Measurements from ENCODE around the gene KLF12.

KLF12 gene

DNA sequence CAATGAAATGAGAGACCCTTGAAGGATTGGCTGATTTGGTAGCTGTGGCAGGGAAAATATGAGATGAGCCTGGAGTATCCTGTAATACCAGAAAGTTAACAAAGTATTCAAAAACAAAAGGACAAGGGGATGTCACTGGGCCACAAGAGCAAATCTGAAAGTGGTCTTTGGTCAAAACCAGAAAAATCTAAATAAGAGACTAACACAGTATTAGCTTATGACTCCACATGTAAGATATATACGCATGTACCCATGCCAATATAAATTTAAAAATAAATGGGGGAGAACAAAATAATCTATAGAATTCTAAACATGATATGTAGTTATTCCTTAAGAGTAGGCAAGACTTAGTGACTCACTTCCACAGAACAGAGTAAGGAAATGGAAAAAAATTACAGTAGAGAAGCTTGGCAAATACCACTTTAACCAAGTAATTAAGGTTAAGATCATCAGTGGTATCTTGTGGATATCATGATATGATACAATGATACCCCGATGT lies 16.9 kb downstream of the KLF12 start:
- Histone ChIP-seq H3K4me1 (ENCODE audit: control insufficient read depth, insufficient read depth, low read length) (peaks cover 3% of the 10 kb centered on the region), H3K9me3 (ENCODE audit: control insufficient read depth in 2 of 2, low read length in 2 of 2) (peaks cover 0 to 9% of the 10 kb centered on the region in 2 donors), H3K9ac (ENCODE audit: low read length in 2 of 2) (no peak overlapping the region), H3K36me3 (ENCODE audit: control insufficient read depth in 2 of 2, insufficient read depth in 2 of 2, low read length in 2 of 2) (no peaks in the 10 kb centered on the region), H3K27ac (ENCODE audit: low read length) (no peak overlapping the region), H3K4me3 (ENCODE audit: low read length in 2 of 2) (no peak overlapping the region), H3K27me3 (ENCODE audit: control insufficient read depth in 1 of 2, insufficient read depth in 2 of 2, low read length in 2 of 2) (no peaks in the 10 kb centered on the region)

DNA sequence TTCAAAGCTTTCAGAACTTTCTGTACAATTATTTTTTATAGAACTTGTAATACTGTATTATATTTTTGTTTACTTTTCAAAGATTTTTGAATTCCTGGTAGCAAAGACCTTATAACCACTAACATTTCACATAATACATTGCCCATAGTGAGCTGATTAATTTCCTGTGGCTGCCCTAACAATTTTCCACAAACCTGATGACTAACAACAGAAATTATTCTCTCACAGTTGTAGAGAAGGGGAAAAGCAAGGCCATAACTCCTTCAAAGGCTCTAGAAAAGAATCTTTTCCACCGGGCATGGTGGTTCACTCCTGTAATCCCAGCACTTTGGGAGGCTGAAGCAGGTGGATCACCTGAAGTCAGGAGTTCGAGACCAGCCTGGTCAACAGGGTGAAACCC lies 19.1 kb downstream of the KLF12 start:
- no peak overlapping the region for H3K27ac ChIP-seq (ENCODE audit: low read length)
- H3K9me3 ChIP-seq (ENCODE audit: control insufficient read depth in 2 of 2, low read length in 2 of 2): peaks cover 0 to 9% of the 10 kb centered on the region in 2 donors
- no peak overlapping the region for H3K9ac ChIP-seq (ENCODE audit: low read length in 2 of 2)
- no peaks in the 10 kb centered on the region for H3K36me3 ChIP-seq (ENCODE audit: control insufficient read depth in 2 of 2, insufficient read depth in 2 of 2, low read length in 2 of 2)
- H3K4me1 ChIP-seq (ENCODE audit: control insufficient read depth, insufficient read depth, low read length): peaks cover 7% of the 10 kb centered on the region
- no peaks in the 10 kb centered on the region for H3K27me3 ChIP-seq (ENCODE audit: control insufficient read depth in 1 of 2, insufficient read depth in 2 of 2, low read length in 2 of 2)
- H3K4me3 ChIP-seq (ENCODE audit: low read length in 2 of 2): no peak overlapping the region

DNA sequence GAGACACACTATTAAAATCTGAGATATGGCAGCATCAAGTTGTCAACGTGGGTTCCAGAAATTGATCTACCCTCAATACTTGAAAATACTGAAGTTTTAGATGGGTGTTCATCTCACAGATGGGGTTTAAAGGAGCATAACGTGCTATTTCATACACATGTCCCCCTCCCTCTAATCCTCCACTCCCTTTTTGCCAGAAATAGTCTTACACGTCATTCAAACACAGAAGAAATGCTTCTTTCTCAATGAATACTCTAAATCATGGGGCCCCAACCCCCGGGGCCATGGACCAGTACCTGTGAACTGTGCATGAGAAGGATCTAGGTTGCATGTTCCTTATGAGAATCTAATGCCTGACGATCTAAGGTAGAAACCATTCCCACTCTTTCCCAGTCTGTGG lies 19.6 kb downstream of the KLF12 start:
- no peak overlapping the region for H3K9ac ChIP-seq (ENCODE audit: low read length in 2 of 2)
- peaks cover 7% of the 10 kb centered on the region for H3K4me1 ChIP-seq (ENCODE audit: control insufficient read depth, insufficient read depth, low read length)
- H3K4me3 ChIP-seq (ENCODE audit: low read length in 2 of 2): no peak overlapping the region
- no peaks in the 10 kb centered on the region for H3K36me3 ChIP-seq (ENCODE audit: control insufficient read depth in 2 of 2, insufficient read depth in 2 of 2, low read length in 2 of 2)
- peaks cover 0 to 5% of the 10 kb centered on the region in 2 donors for H3K9me3 ChIP-seq (ENCODE audit: control insufficient read depth in 2 of 2, low read length in 2 of 2)
- no peaks in the 10 kb centered on the region for H3K27me3 ChIP-seq (ENCODE audit: control insufficient read depth in 1 of 2, insufficient read depth in 2 of 2, low read length in 2 of 2)
- H3K27ac ChIP-seq (ENCODE audit: low read length): no peak overlapping the region

DNA sequence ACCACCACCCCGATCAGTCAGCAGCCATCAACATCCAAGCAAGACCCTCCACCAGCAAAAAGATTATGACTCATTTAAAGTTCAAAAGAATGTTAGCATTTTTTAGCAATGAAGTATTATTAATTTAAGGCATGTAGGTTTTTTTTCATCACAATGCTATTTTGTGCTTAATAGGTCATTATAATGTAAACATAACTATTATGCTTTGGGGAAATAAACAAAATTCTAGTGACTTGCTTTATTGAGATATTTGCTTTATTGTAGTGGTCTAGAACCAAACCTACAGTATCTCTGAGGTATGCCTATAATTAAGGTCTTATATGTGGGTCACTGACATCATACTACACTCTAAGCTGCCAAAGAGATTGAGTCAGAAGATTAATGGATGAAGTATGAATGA lies 20.0 kb downstream of the KLF12 start:
- peaks cover 7% of the 10 kb centered on the region for H3K4me1 ChIP-seq (ENCODE audit: control insufficient read depth, insufficient read depth, low read length)
- peaks cover 0 to 2% of the 10 kb centered on the region in 2 donors for H3K9me3 ChIP-seq (ENCODE audit: control insufficient read depth in 2 of 2, low read length in 2 of 2)
- no peak overlapping the region for H3K27ac ChIP-seq (ENCODE audit: low read length)
- no peaks in the 10 kb centered on the region for H3K27me3 ChIP-seq (ENCODE audit: control insufficient read depth in 1 of 2, insufficient read depth in 2 of 2, low read length in 2 of 2)
- H3K4me3 ChIP-seq (ENCODE audit: low read length in 2 of 2): no peak overlapping the region
- no peak overlapping the region for H3K9ac ChIP-seq (ENCODE audit: low read length in 2 of 2)
- no peaks in the 10 kb centered on the region for H3K36me3 ChIP-seq (ENCODE audit: control insufficient read depth in 2 of 2, insufficient read depth in 2 of 2, low read length in 2 of 2)

DNA sequence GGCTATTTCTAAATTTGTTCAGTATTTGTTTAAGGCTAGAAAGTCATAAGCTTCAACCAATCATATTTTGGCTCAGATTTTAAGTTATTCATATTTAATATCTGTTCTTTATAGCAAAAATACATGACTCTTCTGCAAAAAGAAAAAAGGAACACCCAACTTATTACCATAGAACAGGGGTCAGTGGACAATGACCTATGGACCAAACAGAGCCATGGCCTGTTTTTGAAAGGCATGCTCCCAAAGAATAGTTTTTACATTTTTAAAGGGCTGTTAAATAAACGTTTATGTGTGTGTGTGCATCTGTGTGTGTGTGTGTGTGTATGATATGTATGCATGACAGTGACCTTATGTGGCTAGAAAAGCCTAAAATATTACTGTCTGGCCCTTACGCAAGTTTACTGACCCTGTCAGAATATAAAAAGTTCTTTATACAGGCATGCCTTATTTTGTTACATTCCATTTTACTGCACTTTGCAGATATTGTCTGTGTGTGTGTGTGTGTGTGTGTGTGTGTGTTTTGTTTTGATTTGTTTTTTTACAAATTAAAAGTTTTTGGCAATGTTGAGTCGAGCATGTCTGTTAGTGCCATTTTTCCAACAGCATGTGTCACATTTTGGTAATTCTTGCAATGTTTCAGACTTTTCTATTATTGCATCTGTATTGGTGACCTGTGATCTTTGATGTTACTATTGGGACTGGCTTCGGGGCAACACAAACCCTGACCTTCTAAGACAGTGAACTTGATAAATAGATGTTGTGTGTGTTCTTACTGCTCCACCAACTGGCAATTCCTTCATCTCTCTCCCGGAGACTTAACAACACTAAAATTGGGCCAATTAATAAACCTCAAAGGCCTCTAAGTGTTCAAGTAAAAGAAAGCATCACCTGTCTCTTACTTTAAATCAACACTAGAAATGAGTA lies 22.0 kb downstream of the KLF12 start:
- H3K4me1 ChIP-seq (ENCODE audit: control insufficient read depth, insufficient read depth, low read length): peaks cover 7% of the 10 kb centered on the region

DNA sequence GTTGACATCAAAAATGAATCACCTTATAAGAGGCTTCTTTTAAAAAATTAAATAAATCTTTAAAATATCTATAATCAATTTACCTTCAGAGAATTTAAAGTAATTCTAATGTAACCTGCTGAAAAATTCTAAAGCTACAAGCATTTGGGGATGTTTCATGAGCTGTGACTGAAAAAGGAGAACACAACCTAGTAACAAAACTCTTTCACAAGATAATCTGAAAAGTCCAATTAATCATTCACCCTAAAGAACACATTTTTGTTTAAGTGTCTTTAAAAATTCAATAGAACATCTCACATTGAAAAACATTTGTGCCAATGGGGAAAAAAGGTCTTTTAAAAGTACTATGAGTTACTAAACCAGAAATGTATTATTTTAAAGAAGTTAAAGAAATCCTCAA lies 22.8 kb downstream of the KLF12 start:
- Histone ChIP-seq H3K27ac (ENCODE audit: low read length) (no peak overlapping the region), H3K9me3 (ENCODE audit: control insufficient read depth in 2 of 2, low read length in 2 of 2) (no peaks in the 10 kb centered on the region), H3K36me3 (ENCODE audit: control insufficient read depth in 2 of 2, insufficient read depth in 2 of 2, low read length in 2 of 2) (no peaks in the 10 kb centered on the region), H3K4me1 (ENCODE audit: control insufficient read depth, insufficient read depth, low read length) (peaks cover 7% of the 10 kb centered on the region), H3K4me3 (ENCODE audit: low read length in 2 of 2) (no peak overlapping the region), H3K9ac (ENCODE audit: low read length in 2 of 2) (no peak overlapping the region), H3K27me3 (ENCODE audit: control insufficient read depth in 1 of 2, insufficient read depth in 2 of 2, low read length in 2 of 2) (no peaks in the 10 kb centered on the region)

More for the DNA sequence above, 22.0 kb downstream of the KLF12 start:
- Histone ChIP-seq H3K27me3 (ENCODE audit: control insufficient read depth in 1 of 2, insufficient read depth in 2 of 2, low read length in 2 of 2) (no peaks in the 10 kb centered on the region), H3K4me3 (ENCODE audit: low read length in 2 of 2) (peak overlapping the region in 1 of 2 donors; percentile 28), H3K27ac (ENCODE audit: low read length) (no peak overlapping the region), H3K36me3 (ENCODE audit: control insufficient read depth in 2 of 2, insufficient read depth in 2 of 2, low read length in 2 of 2) (no peaks in the 10 kb centered on the region), H3K9ac (ENCODE audit: low read length in 2 of 2) (no peak overlapping the region), H3K9me3 (ENCODE audit: control insufficient read depth in 2 of 2, low read length in 2 of 2) (no peaks in the 10 kb centered on the region)

DNA sequence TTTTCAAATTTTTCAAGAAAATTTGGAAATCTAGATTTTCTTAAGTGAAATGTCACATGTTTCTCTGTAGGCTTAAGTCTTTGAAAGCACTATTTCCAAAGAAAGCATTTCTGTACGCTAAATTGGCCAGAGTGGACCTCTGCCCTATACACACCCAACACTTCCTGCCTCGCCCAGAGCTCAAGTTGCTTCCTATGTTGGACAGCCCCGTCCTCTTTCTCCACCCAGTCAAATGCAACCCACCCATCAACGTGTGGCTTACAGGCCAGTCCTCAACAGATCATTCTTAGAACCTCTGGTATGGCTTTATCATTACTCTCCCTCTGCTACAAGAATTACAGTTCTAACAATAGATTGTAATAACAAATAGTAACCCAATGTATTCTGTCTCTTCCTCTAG lies 24.2 kb downstream of the KLF12 start:
- H3K36me3 ChIP-seq (ENCODE audit: control insufficient read depth in 2 of 2, insufficient read depth in 2 of 2, low read length in 2 of 2): no peaks in the 10 kb centered on the region
- no peak overlapping the region for H3K9ac ChIP-seq (ENCODE audit: low read length in 2 of 2)
- no peaks in the 10 kb centered on the region for H3K27me3 ChIP-seq (ENCODE audit: control insufficient read depth in 1 of 2, insufficient read depth in 2 of 2, low read length in 2 of 2)
- no peaks in the 10 kb centered on the region for H3K9me3 ChIP-seq (ENCODE audit: control insufficient read depth in 2 of 2, low read length in 2 of 2)
- H3K4me1 ChIP-seq (ENCODE audit: control insufficient read depth, insufficient read depth, low read length): peaks cover 7% of the 10 kb centered on the region
- no peak overlapping the region for H3K4me3 ChIP-seq (ENCODE audit: low read length in 2 of 2)
- no peak overlapping the region for H3K27ac ChIP-seq (ENCODE audit: low read length)

DNA sequence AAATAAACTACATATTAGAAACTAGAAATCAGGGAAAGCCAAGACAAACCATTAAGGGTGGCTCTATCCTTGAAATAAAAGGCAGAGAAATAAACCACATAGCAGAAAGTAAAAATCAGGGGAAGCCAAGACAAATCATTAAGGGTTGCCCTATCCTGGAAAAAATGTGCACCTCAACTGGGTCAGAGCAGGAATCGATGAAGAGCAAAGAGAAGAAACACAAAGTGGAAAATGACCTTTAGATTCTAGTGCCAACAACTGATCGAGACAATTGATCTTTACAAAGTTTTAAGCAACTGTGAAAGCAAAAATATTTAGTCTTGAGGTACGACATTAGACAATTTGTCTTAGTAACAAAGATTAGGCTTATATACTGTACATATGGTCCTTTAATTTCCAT lies 26.6 kb downstream of the KLF12 start:
- H3K27ac ChIP-seq (ENCODE audit: low read length): no peak overlapping the region
- no peaks in the 10 kb centered on the region for H3K36me3 ChIP-seq (ENCODE audit: control insufficient read depth in 2 of 2, insufficient read depth in 2 of 2, low read length in 2 of 2)
- no peaks in the 10 kb centered on the region for H3K27me3 ChIP-seq (ENCODE audit: control insufficient read depth in 1 of 2, insufficient read depth in 2 of 2, low read length in 2 of 2)
- H3K4me1 ChIP-seq (ENCODE audit: control insufficient read depth, insufficient read depth, low read length): peaks cover 7% of the 10 kb centered on the region
- no peak overlapping the region for H3K9ac ChIP-seq (ENCODE audit: low read length in 2 of 2)
- no peaks in the 10 kb centered on the region for H3K9me3 ChIP-seq (ENCODE audit: control insufficient read depth in 2 of 2, low read length in 2 of 2)
- H3K4me3 ChIP-seq (ENCODE audit: low read length in 2 of 2): no peak overlapping the region

DNA sequence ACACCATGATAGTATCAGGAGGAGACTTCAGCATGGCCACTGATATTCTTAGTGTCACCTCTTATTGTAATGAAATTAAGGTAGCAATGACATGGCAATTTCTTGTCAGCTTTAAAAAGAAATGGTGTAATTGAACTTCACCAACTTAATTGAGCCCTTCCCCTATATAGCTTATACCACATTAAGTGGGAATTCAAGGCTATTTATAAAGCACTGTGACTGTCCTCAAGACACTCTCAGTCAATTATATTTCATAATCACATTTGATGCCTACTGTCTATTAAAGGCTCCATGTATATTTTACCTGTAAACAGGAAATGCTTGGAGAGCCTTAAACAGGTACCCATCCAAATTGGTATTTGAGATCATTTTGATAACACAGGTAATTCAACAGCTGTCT lies 28.3 kb downstream of the KLF12 start:
- Histone ChIP-seq H3K36me3 (ENCODE audit: control insufficient read depth in 2 of 2, insufficient read depth in 2 of 2, low read length in 2 of 2) (no peaks in the 10 kb centered on the region), H3K9ac (ENCODE audit: low read length in 2 of 2) (no peak overlapping the region), H3K4me3 (ENCODE audit: low read length in 2 of 2) (no peak overlapping the region), H3K27me3 (ENCODE audit: control insufficient read depth in 1 of 2, insufficient read depth in 2 of 2, low read length in 2 of 2) (no peaks in the 10 kb centered on the region), H3K9me3 (ENCODE audit: control insufficient read depth in 2 of 2, low read length in 2 of 2) (no peaks in the 10 kb centered on the region), H3K4me1 (ENCODE audit: control insufficient read depth, insufficient read depth, low read length) (no peaks in the 10 kb centered on the region), H3K27ac (ENCODE audit: low read length) (no peak overlapping the region)

DNA sequence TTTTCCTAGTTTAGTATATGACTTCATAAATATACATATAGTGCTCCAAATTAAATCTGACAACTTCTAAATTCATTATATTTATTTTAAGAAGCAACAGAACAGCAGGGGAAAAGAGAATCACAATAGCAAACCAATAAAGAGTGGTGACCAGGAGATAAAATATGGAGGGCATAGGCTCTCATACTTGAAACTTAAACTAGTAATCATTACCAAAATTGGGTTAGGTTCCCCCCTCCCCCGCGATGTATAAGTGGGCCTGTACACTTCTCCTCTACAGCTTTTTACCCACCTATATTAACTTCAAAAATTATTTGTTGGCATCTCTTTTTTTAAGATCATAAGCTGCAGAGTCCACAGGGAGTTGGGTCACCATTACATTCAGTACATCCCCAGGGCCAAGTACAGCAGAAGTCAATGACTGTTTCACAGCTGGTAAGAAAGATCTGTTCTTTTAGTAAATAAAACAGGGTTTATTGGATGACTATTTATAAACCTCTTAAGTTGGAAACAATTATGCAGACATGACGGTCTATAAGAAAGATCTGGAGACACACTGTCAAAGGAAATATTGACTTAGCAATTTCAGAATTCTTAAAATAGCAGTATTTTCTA lies 29.4 kb downstream of the KLF12 start:
- Histone ChIP-seq H3K27me3 (ENCODE audit: control insufficient read depth in 1 of 2, insufficient read depth in 2 of 2, low read length in 2 of 2) (no peaks in the 10 kb centered on the region), H3K4me3 (ENCODE audit: low read length in 2 of 2) (no peak overlapping the region), H3K36me3 (ENCODE audit: control insufficient read depth in 2 of 2, insufficient read depth in 2 of 2, low read length in 2 of 2) (no peaks in the 10 kb centered on the region), H3K27ac (ENCODE audit: low read length) (no peak overlapping the region), H3K9ac (ENCODE audit: low read length in 2 of 2) (no peak overlapping the region), H3K9me3 (ENCODE audit: control insufficient read depth in 2 of 2, low read length in 2 of 2) (no peaks in the 10 kb centered on the region), H3K4me1 (ENCODE audit: control insufficient read depth, insufficient read depth, low read length) (no peaks in the 10 kb centered on the region)

Measured in stomach smooth muscle (tissue), 2 donors.